Measurements from ENCODE around the gene TANGO2. TPM values are rescaled to one million over a fixed set of nuclear protein-coding genes. Genes with fewer than 3 reads are reported as not detected.
"Not testable (repeated sequence)": the region's sequence is repeated elsewhere in the genome, so short reads cannot be mapped to it uniquely, and the experiment has no call there.

Gene TANGO2
- total RNA-seq, 1 donor from 2014 or later: 13.6 TPM

DNA sequence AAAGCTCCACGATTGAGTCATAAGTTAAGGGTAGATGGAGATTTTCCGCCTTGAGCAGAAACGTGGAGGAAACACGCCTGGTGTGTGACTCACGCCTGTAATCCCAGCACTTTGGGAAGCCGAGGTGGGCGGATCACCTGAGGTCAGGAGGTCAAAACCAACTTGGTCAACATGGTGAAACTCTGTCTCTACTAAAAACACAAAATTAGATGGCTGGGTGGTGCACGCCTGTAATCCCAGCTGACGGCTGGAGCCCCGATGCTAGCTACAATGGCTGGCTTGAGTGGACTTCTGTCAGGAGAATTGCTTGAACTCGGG is 41.8 kb downstream of the TANGO2 start:
- peaks cover 11 to 24% (median 24%) of the 10 kb centered on the region in 3 donors for H3K4me1 ChIP-seq (ENCODE audit: control insufficient read depth in 3 of 3, insufficient read depth in 3 of 3, low read length in 3 of 3)
- no peak overlapping the region for H3K9ac ChIP-seq (ENCODE audit: low read depth in 1 of 3, low read length in 3 of 3)
- H3K27me3 ChIP-seq (ENCODE audit: control insufficient read depth in 3 of 3, insufficient read depth in 3 of 3, low read length in 3 of 3): no peaks in the 10 kb centered on the region
- H3K27ac ChIP-seq (ENCODE audit: low read depth, low read length): no peak overlapping the region
- H3K9me3 ChIP-seq (ENCODE audit: control insufficient read depth in 3 of 3, low read length in 3 of 3): no peaks in the 10 kb centered on the region
- peaks cover 10 to 40% (median 25%) of the 10 kb centered on the region in 3 donors for H3K36me3 ChIP-seq (ENCODE audit: control insufficient read depth in 3 of 3, insufficient read depth in 3 of 3, low read length in 3 of 3)
- H3K4me3 ChIP-seq (ENCODE audit: low read length in 3 of 3): no peak overlapping the region

- Histone ChIP-seq H3K27me3 (ENCODE audit: control insufficient read depth in 3 of 3, insufficient read depth in 3 of 3, low read length in 3 of 3) (no peaks in the 10 kb centered on the region), H3K27ac (ENCODE audit: low read depth, low read length) (peak overlapping the region; percentile 66), H3K4me3 (ENCODE audit: low read length in 3 of 3) (peak overlapping the region in 2 of 3 donors; percentile 29 to 40), H3K9me3 (ENCODE audit: control insufficient read depth in 3 of 3, low read length in 3 of 3) (no peaks in the 10 kb centered on the region), H3K4me1 (ENCODE audit: control insufficient read depth in 3 of 3, insufficient read depth in 3 of 3, low read length in 3 of 3) (peaks cover 11 to 24% (median 24%) of the 10 kb centered on the region in 3 donors), H3K9ac (ENCODE audit: low read depth in 1 of 3, low read length in 3 of 3) (peak overlapping the region; percentile 33 to 76 (median 71)), H3K36me3 (ENCODE audit: control insufficient read depth in 3 of 3, insufficient read depth in 3 of 3, low read length in 3 of 3) (peaks cover 9 to 40% (median 24%) of the 10 kb centered on the region in 3 donors)
Measured at GRCh38 chr22:20063271-20064139, 42.6 kb downstream of the TANGO2 start.

- H3K4me3 ChIP-seq (ENCODE audit: low read length in 3 of 3): peak overlapping the region in 2 of 3 donors; percentile 29 to 40
- peaks cover 9 to 40% (median 24%) of the 10 kb centered on the region in 3 donors for H3K36me3 ChIP-seq (ENCODE audit: control insufficient read depth in 3 of 3, insufficient read depth in 3 of 3, low read length in 3 of 3)
Measured at GRCh38 chr22:20064140-20064480, 43.2 kb downstream of the TANGO2 start.

GRCh38 chr22:20064545-20065262 is 43.8 kb downstream of the TANGO2 start:
- Histone ChIP-seq H3K9me3 (ENCODE audit: control insufficient read depth in 3 of 3, low read length in 3 of 3) (no peaks in the 10 kb centered on the region), H3K9ac (ENCODE audit: low read depth in 1 of 3, low read length in 3 of 3) (peak overlapping the region in 1 of 3 donors; percentile 71), H3K36me3 (ENCODE audit: control insufficient read depth in 3 of 3, insufficient read depth in 3 of 3, low read length in 3 of 3) (peaks cover 9 to 40% (median 24%) of the 10 kb centered on the region in 3 donors), H3K4me1 (ENCODE audit: control insufficient read depth in 3 of 3, insufficient read depth in 3 of 3, low read length in 3 of 3) (peaks cover 11 to 24% (median 24%) of the 10 kb centered on the region in 3 donors), H3K27me3 (ENCODE audit: control insufficient read depth in 3 of 3, insufficient read depth in 3 of 3, low read length in 3 of 3) (no peaks in the 10 kb centered on the region), H3K27ac (ENCODE audit: low read depth, low read length) (no peak overlapping the region), H3K4me3 (ENCODE audit: low read length in 3 of 3) (no peak overlapping the region)

More at GRCh38 chr22:20064140-20064480, 43.2 kb downstream of the TANGO2 start:
- Histone ChIP-seq H3K9ac (ENCODE audit: low read depth in 1 of 3, low read length in 3 of 3) (peak overlapping the region; percentile 33 to 76 (median 71)), H3K4me1 (ENCODE audit: control insufficient read depth in 3 of 3, insufficient read depth in 3 of 3, low read length in 3 of 3) (peaks cover 11 to 24% (median 24%) of the 10 kb centered on the region in 3 donors), H3K9me3 (ENCODE audit: control insufficient read depth in 3 of 3, low read length in 3 of 3) (no peaks in the 10 kb centered on the region), H3K27ac (ENCODE audit: low read depth, low read length) (peak overlapping the region; percentile 66), H3K27me3 (ENCODE audit: control insufficient read depth in 3 of 3, insufficient read depth in 3 of 3, low read length in 3 of 3) (no peaks in the 10 kb centered on the region)

GRCh38 chr22:20065896-20066616 is 45.1 kb downstream of the TANGO2 start:
- Histone ChIP-seq H3K9me3 (ENCODE audit: control insufficient read depth in 3 of 3, low read length in 3 of 3) (no peaks in the 10 kb centered on the region), H3K36me3 (ENCODE audit: control insufficient read depth in 3 of 3, insufficient read depth in 3 of 3, low read length in 3 of 3) (peaks cover 9 to 34% (median 19%) of the 10 kb centered on the region in 3 donors), H3K4me3 (ENCODE audit: low read length in 3 of 3) (no peak overlapping the region), H3K9ac (ENCODE audit: low read depth in 1 of 3, low read length in 3 of 3) (no peak overlapping the region), H3K4me1 (ENCODE audit: control insufficient read depth in 3 of 3, insufficient read depth in 3 of 3, low read length in 3 of 3) (peaks cover 11 to 24% (median 24%) of the 10 kb centered on the region in 3 donors), H3K27ac (ENCODE audit: low read depth, low read length) (no peak overlapping the region), H3K27me3 (ENCODE audit: control insufficient read depth in 3 of 3, insufficient read depth in 3 of 3, low read length in 3 of 3) (no peaks in the 10 kb centered on the region)

- H3K36me3 ChIP-seq (ENCODE audit: control insufficient read depth in 3 of 3, insufficient read depth in 3 of 3, low read length in 3 of 3): peaks cover 6 to 27% (median 15%) of the 10 kb centered on the region in 3 donors
Measured at GRCh38 chr22:20066617-20067383, 45.9 kb downstream of the TANGO2 start.

DNA sequence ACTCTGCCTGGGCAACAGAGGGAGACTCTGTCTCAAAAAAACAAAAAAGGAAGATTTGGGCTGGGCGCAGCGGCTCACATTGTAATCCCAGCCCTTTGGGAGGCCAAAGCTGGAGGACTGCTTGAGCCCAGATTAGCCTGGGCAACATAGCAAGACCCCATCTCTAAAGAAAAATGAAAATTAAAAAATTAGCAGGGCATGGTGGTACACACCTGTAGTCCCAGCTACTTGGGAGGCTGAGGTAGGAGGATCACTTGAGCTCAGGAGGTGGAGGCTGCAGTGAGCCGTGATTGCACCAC is 46.4 kb downstream of the TANGO2 start:
- not testable (repeated sequence) for H3K27me3 ChIP-seq (ENCODE audit: control insufficient read depth in 3 of 3, insufficient read depth in 3 of 3, low read length in 3 of 3); H3K9ac ChIP-seq (ENCODE audit: low read depth in 1 of 3, low read length in 3 of 3); H3K9me3 ChIP-seq (ENCODE audit: control insufficient read depth in 3 of 3, low read length in 3 of 3); H3K27ac ChIP-seq (ENCODE audit: low read depth, low read length); H3K4me3 ChIP-seq (ENCODE audit: low read length in 3 of 3)
- peaks cover 6 to 22% (median 12%) of the 10 kb centered on the region in 3 donors for H3K36me3 ChIP-seq (ENCODE audit: control insufficient read depth in 3 of 3, insufficient read depth in 3 of 3, low read length in 3 of 3)
- peaks cover 11 to 22% (median 20%) of the 10 kb centered on the region in 3 donors for H3K4me1 ChIP-seq (ENCODE audit: control insufficient read depth in 3 of 3, insufficient read depth in 3 of 3, low read length in 3 of 3)

More at GRCh38 chr22:20066617-20067383, 45.9 kb downstream of the TANGO2 start:
- Histone ChIP-seq H3K27me3 (ENCODE audit: control insufficient read depth in 3 of 3, insufficient read depth in 3 of 3, low read length in 3 of 3) (no peaks in the 10 kb centered on the region), H3K4me1 (ENCODE audit: control insufficient read depth in 3 of 3, insufficient read depth in 3 of 3, low read length in 3 of 3) (peaks cover 11 to 22% (median 20%) of the 10 kb centered on the region in 3 donors), H3K27ac (ENCODE audit: low read depth, low read length) (no peak overlapping the region), H3K9ac (ENCODE audit: low read depth in 1 of 3, low read length in 3 of 3) (no peak overlapping the region), H3K4me3 (ENCODE audit: low read length in 3 of 3) (no peak overlapping the region), H3K9me3 (ENCODE audit: control insufficient read depth in 3 of 3, low read length in 3 of 3) (no peaks in the 10 kb centered on the region)

- peaks cover 6 to 12% (median 12%) of the 10 kb centered on the region in 3 donors for H3K36me3 ChIP-seq (ENCODE audit: control insufficient read depth in 3 of 3, insufficient read depth in 3 of 3, low read length in 3 of 3)
- H3K9me3 ChIP-seq (ENCODE audit: control insufficient read depth in 3 of 3, low read length in 3 of 3): no peaks in the 10 kb centered on the region
- H3K4me1 ChIP-seq (ENCODE audit: control insufficient read depth in 3 of 3, insufficient read depth in 3 of 3, low read length in 3 of 3): peaks cover 6 to 14% (median 13%) of the 10 kb centered on the region in 3 donors
- H3K27ac ChIP-seq (ENCODE audit: low read depth, low read length): no peak overlapping the region
- H3K4me3 ChIP-seq (ENCODE audit: low read length in 3 of 3): no peak overlapping the region
- no peak overlapping the region for H3K9ac ChIP-seq (ENCODE audit: low read depth in 1 of 3, low read length in 3 of 3)
- H3K27me3 ChIP-seq (ENCODE audit: control insufficient read depth in 3 of 3, insufficient read depth in 3 of 3, low read length in 3 of 3): no peaks in the 10 kb centered on the region
Measured at GRCh38 chr22:20068640-20069039, 47.7 kb downstream of the TANGO2 start.

- Histone ChIP-seq H3K36me3 (ENCODE audit: control insufficient read depth in 3 of 3, insufficient read depth in 3 of 3, low read length in 3 of 3) (peaks cover 5 to 12% (median 6%) of the 10 kb centered on the region in 3 donors), H3K4me3 (ENCODE audit: low read length in 3 of 3) (no peak overlapping the region), H3K9me3 (ENCODE audit: control insufficient read depth in 3 of 3, low read length in 3 of 3) (no peaks in the 10 kb centered on the region), H3K27me3 (ENCODE audit: control insufficient read depth in 3 of 3, insufficient read depth in 3 of 3, low read length in 3 of 3) (no peaks in the 10 kb centered on the region), H3K27ac (ENCODE audit: low read depth, low read length) (no peak overlapping the region), H3K4me1 (ENCODE audit: control insufficient read depth in 3 of 3, insufficient read depth in 3 of 3, low read length in 3 of 3) (peaks cover 0 to 6% (median 4%) of the 10 kb centered on the region in 3 donors), H3K9ac (ENCODE audit: low read depth in 1 of 3, low read length in 3 of 3) (no peak overlapping the region)
Measured at GRCh38 chr22:20069331-20070042, 48.6 kb downstream of the TANGO2 start.
